Epithelial cell of esophagus (primary cell): ENCODE results near the gene EGR4.

Experiments
- DNase-seq: peaks from one replicate; pipeline ENCODE4 v3.0.0; 2010; ENCODE audit warnings: low read depth
- H3K4me3 ChIP-seq: 2 replicates; pipeline ENCODE4 v1.5.1; 2011; ENCODE audit warnings: mild to moderate bottlenecking, low read length, control low read depth
- TF ChIP-seq, protein P1 (sequence below): IDR thresholded peaks from 2 replicates; pipeline ENCODE4 v1.5.1; 2011; ENCODE audit warnings: low read depth, mild to moderate bottlenecking, low read length, control low read depth, inconsistent platforms; ENCODE audit not compliant: insufficient read depth; ENCODE audit errors: missing control alignments

EGR4 gene

DNA sequence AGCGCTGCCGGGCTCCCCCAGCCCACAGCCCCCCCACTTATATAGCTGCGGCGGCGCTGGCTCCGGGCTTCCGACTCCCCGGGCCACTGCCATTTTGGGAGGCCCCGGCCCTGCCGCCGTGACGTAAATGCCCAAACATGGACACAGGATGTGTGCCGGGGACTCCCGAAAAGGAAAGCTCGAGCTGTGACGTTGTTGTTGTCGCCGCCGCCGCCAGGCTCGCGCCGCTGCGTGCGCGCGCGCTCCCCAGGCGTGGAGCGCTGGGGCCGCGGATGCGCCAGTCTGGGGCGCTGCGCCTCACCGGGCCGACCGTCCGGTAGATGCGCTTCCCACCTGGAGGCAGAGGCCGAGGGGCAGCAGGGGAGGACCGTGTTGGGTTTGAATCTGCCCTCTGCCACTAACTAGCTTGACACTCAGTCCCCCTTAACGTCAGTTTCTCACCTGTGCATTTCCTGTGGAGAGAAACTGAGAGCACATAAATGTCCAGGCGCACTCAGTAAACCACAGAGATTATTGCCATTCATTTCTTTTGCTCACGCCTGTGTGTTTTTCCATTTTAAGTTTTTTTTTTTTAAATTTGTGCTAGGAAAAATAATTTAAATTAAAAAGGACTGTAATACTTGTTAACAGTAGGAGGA lies at the start of gene EGR4:
TSS of gene EGR4 (minus strand) at position 15 of the 638 bp plus-strand sequence. CDS start 231 bp downstream, outside the sequence.
- peak; percentile 82 for DNase-seq
- TF ChIP-seq, protein P1, sequence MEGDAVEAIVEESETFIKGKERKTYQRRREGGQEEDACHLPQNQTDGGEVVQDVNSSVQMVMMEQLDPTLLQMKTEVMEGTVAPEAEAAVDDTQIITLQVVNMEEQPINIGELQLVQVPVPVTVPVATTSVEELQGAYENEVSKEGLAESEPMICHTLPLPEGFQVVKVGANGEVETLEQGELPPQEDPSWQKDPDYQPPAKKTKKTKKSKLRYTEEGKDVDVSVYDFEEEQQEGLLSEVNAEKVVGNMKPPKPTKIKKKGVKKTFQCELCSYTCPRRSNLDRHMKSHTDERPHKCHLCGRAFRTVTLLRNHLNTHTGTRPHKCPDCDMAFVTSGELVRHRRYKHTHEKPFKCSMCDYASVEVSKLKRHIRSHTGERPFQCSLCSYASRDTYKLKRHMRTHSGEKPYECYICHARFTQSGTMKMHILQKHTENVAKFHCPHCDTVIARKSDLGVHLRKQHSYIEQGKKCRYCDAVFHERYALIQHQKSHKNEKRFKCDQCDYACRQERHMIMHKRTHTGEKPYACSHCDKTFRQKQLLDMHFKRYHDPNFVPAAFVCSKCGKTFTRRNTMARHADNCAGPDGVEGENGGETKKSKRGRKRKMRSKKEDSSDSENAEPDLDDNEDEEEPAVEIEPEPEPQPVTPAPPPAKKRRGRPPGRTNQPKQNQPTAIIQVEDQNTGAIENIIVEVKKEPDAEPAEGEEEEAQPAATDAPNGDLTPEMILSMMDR: no peak
- H3K4me3 ChIP-seq: peak within 1 kb of the TSS; percentile 41

DNA sequence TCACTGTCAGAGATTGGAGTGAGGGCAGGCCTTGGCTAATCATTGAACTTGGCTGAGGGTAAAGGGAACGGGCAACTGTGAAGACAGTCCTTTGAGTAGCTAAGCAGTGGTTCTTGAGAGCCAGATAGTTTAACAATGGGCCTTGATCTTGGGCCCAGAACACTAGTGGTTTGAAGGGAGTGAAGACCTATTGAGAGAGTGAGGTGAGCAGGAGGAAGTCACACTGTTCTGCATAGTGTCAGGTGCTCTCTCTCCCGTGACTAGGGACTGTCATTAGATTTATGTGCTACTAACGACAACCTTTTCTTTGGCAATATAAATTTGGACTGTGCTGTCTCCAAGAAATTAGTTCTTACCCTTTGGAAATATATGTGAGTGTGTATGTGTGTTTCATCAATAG lies 47.7 kb upstream of the EGR4 start:
- H3K4me3 ChIP-seq: no peak overlapping the region
- TF ChIP-seq, protein P1: no peak
- DNase-seq: no peak

DNA sequence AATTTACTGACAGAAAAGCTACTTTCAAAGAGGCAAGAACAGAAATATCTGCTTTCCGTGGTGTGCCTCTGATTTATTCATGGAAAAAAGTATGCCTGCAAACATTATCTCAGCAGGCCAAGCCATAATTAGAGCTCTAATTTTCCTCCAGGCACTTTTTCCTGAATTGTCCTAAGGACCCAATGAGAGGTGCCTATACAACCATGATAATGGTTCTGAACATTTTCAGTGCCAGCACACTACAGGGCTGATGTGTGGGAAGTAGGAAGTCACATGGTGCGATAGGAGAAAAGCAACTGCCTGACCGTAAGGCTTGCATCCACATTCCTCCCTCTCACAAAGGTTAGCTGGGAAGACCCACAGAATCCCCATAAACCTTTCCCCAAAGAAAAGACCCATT lies 45.9 kb upstream of the EGR4 start:
- TF ChIP-seq, protein P1: no peak
- DNase-seq: no peak

DNA sequence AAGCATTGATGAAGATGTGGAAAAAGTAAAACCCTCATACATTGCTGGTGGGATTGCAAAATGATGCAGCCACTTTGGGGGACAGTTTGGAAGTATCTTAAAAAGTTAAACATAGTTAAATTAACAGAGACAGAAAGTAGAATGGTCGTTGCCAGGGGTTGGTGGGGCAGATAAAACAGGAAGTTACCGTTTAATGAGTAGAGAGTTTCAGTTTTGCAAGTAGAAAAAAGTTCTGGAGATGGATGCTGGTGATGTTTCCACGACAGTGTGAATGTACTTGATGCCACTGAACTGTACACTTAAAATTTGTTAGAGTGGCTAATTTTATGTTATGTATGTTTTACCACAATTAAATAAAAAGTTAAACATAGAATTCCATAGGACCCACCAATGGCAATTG lies 44.5 kb upstream of the EGR4 start:
- TF ChIP-seq, protein P1: no peak
- H3K4me3 ChIP-seq: no peak overlapping the region
- no peak for DNase-seq

More for the DNA sequence above, 45.9 kb upstream of the EGR4 start:
- no peak overlapping the region for H3K4me3 ChIP-seq

DNA sequence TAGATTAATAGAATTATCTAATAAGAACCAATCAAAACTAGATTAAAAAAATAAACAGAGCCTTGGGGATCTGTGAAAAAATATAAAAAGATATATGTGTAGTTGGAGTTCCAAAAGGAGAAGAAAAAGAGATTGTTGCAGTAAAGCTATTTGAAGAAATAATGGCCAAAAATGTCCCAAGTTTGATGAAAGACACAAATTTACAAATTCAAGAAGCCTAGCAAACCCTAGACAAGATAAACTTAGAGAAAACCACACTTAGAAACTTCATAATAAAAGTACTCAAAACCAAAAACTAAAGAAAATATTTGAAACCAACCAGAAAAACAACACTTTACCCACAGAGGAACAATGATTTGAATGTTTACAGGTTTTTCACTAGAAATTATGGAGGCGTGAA lies 41.3 kb upstream of the EGR4 start:
- no peak overlapping the region for H3K4me3 ChIP-seq
- no peak for DNase-seq
- TF ChIP-seq, protein P1: no peak

DNA sequence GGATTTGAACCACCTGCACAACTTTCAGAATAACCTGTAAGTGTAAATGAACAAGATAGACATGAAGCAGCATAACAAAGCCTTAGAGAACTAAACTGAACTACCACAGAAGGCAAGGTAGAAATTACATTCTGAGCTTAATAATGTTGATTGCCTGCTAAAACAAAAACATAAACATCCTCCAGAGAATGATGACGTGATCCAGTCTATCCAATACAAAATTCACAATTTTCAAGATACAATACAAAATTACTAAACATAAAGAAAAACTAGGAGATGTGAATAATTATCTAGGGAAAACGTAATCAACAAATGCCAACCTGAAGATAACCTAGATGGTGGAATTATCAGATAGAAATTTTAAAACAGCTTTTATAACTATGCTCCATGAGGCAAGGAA lies 40.7 kb upstream of the EGR4 start:
- TF ChIP-seq, protein P1: no peak
- no peak overlapping the region for H3K4me3 ChIP-seq
- no peak for DNase-seq

DNA sequence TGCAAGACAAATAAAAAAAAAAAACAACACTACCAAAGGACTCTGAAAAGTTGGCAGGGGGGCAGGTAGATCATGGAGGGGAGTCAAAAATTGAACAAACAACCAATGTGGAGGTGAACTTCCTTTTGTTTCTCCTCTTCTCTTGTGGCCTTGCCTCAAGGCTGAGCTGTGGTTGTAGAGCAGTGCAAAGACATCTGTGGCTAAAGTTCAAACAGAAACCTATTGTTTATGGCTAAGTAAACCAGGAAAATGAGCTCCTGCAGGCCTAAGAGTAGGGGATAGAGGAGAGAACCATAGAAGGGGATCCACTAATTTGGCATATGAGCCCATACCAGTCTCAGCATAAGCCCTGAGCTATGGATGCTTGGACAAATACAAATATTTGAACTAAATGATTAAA lies 40.2 kb upstream of the EGR4 start:
- DNase-seq: no peak
- no peak overlapping the region for H3K4me3 ChIP-seq
- TF ChIP-seq, protein P1: no peak
